Raji (cell line): Measurements from ENCODE around the gene NINL.
A peak's percentile ranks its signal among the peaks of the same experiment; 100 is the strongest.

Experiments used
- POLR2A ChIP-seq: IDR thresholded peaks from 2 replicates; pipeline ENCODE4 v1.6.1; 2011; ENCODE audit warnings: low read depth, low read length, control low read depth; ENCODE audit not compliant: insufficient read depth

The NINL gene

GRCh38 chr20:25543068-25543467 is 42.3 kb downstream of the NINL start:
- TF ChIP-seq POLR2A = no peak

GRCh38 chr20:25541676-25542075 is 43.7 kb downstream of the NINL start:
- no peak for TF ChIP-seq POLR2A

GRCh38 chr20:25539742-25540672 is 45.3 kb downstream of the NINL start:
- no peak for TF ChIP-seq POLR2A

- TF ChIP-seq POLR2A = no peak
Observed at GRCh38 chr20:25538838-25539665, 46.3 kb downstream of the NINL start.

- no peak for TF ChIP-seq POLR2A
Observed at GRCh38 chr20:25537890-25538289, 47.4 kb downstream of the NINL start.

GRCh38 chr20:25535762-25536161 is 49.6 kb downstream of the NINL start:
- no peak for TF ChIP-seq POLR2A

GRCh38 chr20:25534845-25535244 is 50.5 kb downstream of the NINL start:
- TF ChIP-seq POLR2A = no peak

- TF ChIP-seq POLR2A = no peak
Observed at GRCh38 chr20:25533920-25534700, 51.2 kb downstream of the NINL start.

- TF ChIP-seq POLR2A = no peak
Observed at GRCh38 chr20:25532971-25533391, 52.4 kb downstream of the NINL start.

GRCh38 chr20:25532015-25532751 is 53.1 kb downstream of the NINL start:
- no peak for TF ChIP-seq POLR2A

- 0 out of 2 replicates have a peak, but pooled peaks have one; percentile 38 for TF ChIP-seq POLR2A
Observed at GRCh38 chr20:25529295-25529951, 55.9 kb downstream of the NINL start.

GRCh38 chr20:25527949-25528348 is 57.4 kb downstream of the NINL start:
- no peak for TF ChIP-seq POLR2A

- no peak for TF ChIP-seq POLR2A
Observed at GRCh38 chr20:25526446-25526845, 58.9 kb downstream of the NINL start.

GRCh38 chr20:25525867-25526266 is 59.5 kb downstream of the NINL start:
- TF ChIP-seq POLR2A = no peak

GRCh38 chr20:25525295-25525694 is 60.0 kb downstream of the NINL start:
- TF ChIP-seq POLR2A = no peak
